Measurements from ENCODE around the gene MGLL. TPM values are rescaled to one million over a fixed set of nuclear protein-coding genes. Genes with fewer than 3 reads are reported as not detected.

MGLL gene
- polyA plus RNA-seq, 4 donors: 21.3 to 28.0 (median 26.9) TPM

DNA sequence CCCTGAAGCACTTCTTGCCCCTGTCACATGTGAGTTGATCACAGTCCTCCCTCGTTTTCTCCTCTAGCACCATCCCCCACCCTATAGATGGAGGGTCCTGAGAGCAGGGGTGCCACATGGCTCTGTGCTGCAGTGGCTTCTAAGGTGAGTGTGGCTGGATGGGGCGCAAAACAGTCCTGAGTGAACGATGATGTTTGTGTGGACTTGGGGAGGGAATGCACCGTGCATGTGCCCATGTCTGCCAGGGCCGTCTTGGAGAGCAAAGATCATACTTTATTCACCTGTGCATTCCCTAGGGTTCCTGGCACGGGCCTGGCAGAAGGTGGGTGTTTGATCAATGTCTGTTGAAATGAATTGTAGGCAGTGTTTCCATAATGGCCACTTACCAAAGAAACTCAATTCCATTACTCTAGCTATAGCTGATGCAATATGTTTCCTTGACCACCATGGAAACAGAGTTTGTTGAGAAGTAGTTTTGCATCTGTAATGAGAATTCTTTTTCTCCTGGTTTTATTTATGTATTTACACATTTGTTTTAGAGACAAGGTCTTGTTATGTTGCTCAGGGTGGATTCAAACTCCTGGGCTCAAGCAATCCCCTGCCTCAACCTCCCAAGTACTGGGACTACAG, 91.5 kb downstream of the MGLL start:
- DNase-seq (ENCODE audit: low read depth in 4 of 4, low spot score in 2 of 4): no peak

DNA sequence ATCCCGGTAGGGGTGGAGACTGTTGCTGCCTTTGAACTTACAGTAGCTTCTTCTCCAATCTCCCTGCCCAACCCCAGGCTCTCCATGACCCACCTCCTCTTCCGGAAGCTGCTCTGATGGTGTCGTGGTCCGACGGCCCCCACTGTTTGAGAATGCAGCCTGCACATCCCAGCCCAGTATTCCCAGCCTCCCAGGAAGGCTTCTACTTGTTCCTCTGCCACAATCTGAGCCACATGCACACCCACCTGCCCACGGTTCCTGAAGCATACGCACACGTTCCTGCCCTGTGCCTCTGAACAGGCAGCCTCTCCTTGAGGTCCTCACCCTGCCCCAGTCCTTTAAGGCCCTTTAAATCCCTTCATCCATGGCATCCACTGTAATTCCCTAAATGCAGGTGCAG, 92.1 kb downstream of the MGLL start:
- DNase-seq (ENCODE audit: low read depth in 4 of 4, low spot score in 2 of 4): no peak

DNA sequence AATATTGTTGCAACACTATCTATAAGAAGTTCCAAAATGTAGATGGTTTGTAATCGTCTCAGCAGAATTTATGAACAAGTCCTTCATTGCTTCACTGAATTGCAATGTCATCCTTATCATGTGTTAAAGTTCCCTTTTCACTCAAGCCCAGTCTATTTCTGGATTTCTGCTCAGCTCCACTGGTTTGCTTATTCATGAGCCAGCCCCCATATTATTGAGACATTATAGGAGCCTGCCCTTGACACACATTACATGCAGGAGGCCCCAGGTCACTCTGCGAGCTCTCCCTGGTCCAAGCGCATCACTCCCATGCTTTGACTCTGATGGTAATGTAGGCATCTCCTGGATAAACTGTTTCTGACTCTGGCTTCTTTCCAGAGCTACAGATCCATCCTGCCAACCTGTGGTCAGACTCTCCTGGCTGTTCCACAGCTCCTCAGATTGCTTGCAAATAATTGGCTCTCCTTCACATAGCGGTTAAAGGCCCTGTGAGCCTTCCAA, 92.7 kb downstream of the MGLL start:
- no peak for DNase-seq (ENCODE audit: low read depth in 4 of 4, low spot score in 2 of 4)

DNA sequence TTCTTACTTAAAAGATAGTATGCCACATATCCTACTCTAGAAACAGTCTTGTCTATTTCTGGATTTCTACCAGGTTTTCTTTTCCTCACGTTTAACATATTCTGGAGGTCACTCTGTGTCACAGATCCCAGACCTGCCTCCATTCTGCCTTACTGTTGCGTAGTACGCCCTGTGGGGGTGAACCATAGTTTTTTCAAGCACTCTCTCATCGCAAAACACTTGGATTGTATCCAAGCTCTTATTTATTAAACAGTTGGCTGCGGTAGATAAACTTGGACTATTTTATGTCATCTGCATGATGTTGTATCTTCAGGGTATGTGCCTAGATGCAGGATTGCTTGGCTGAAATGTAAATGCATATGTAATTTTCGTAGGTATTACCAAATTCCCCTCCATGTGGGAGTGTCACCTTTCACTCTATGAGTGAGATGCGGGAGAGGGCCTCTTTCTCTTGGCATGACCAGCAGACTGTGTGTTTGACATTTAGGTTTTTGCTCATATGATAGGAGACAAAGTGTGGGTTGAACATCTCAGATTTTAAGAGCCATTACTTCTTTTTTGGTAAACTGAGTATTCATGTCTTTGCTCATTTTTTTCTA, 93.8 kb downstream of the MGLL start:
- no peak for DNase-seq (ENCODE audit: low read depth in 4 of 4, low spot score in 2 of 4)

DNA sequence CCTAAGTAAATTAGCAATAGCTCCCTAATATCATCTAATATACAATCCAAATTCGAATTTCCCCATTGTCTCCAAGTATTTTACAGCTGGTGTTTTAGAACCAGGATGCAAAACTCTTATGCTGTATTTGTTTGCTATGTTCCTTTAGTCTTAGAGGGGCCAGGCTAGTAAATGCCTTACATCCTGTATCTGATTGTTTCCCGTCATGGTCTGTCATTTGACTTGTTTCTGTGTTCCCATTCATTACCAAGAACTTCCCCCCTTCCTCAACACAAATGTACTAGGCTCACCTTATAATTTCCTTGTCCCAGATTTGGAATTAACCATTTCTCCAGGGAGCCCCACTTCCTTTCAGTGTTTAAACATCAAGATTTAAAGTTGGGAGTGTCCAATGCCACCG, 95.4 kb downstream of the MGLL start:
- DNase-seq (ENCODE audit: low read depth in 4 of 4, low spot score in 2 of 4): no peak

DNA sequence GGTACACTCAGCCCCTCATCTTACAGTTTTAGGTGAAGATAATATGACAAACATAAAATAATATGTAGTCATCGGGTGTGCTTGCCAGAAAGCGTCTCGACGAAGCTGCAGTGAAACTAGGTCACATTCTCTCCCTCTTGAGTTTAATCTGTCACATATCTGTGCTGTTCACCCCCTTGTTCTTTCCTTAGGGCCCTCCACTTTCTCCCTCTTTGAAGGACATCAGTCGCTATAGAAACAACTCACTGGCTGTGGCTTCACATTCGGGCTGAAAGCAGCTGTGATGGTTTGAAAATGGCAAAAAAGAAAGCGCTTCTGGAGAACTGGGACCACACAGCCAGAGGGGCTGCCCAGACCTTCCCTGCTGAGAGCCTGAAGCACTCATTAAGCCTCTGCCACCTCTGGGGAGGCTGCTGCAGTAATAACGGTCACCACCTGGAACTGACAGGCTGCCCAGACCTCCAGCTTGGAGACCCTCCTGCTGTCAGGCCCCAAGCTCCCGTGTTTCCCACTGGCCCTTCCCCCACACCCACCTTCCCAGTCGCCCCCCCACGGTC, 99.2 kb downstream of the MGLL start:
- DNase-seq (ENCODE audit: low read depth in 4 of 4, low spot score in 2 of 4): no peak

DNA sequence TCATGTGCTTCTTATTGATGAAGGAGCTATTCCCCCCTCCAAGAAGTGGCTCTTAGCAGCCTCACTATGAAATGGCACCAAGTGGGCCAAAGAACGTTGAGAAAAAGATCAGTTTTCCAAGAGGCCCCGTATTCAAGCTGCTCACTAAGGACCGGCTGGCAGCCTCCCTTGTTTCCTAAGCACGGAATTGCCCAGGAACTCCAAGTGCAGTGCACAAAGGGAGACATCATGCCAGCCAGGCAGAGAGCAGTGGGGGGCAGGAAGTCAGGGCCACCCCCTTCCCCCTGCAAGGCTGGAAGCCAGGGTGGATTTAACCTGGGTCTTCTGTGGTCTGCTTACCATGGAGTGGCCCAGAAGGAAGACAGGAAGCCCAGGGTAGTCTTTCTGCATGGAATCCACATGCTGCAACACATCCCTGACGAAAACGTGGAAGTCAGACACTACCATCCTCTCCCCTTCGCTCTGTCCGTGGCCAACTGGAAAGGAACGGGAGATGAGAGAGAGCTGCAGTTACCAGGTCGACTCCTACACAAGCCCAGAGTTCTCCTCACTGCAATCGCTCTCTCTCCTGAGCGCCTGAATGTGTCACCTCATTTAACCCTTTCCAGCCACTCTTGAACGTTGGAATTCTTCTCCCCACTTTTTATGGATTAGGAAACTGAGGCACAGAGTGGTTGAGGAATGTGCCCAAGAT, 100.1 kb downstream of the MGLL start:
- DNase-seq (ENCODE audit: low read depth in 4 of 4, low spot score in 2 of 4): no peak

DNA sequence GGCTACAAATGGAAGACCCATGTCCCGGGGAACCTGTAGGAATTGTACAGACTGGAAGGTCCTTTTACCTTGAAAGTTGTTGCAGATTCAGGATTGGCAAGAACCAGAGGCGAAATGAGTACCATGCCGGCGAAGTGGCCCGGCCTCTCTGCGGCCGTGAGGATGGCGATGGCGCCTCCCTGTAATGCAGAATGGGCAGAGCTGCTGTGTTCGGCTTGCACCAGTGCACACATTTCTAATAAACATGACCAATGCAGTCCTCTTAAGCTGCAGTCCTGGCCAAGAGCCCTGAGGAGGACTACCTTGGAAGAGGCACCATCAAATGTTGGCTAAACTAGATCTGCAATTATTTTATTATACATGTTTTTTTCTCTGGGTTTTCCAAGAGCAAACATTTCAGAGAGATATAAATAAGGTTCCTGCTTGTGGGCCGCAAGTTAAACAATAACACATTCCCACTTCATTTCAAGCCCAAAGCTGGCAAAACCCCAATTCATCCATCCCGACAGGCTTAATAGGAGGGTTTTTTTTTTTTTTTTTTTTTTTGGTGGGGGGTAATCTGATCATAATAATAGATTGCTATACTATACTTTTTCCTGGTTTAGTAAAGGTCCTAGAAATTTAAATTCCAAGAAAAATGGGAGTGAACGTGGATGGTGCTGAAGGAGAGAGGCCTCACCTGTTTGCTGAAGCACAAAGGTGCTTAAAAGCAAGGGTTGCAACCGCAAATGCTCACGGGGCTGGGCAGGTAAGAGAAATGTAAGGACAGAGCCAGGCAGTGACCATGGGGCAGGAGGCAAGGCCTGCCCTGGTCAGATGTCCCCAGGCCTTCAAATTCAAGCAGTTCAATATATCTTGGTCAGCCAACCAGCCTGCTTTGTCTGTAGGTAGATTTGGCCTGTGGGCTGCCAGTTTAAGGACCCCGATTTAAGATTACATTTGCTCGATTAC, 101.1 kb downstream of the MGLL start:
- no peak for DNase-seq (ENCODE audit: low read depth in 4 of 4, low spot score in 2 of 4)

DNA sequence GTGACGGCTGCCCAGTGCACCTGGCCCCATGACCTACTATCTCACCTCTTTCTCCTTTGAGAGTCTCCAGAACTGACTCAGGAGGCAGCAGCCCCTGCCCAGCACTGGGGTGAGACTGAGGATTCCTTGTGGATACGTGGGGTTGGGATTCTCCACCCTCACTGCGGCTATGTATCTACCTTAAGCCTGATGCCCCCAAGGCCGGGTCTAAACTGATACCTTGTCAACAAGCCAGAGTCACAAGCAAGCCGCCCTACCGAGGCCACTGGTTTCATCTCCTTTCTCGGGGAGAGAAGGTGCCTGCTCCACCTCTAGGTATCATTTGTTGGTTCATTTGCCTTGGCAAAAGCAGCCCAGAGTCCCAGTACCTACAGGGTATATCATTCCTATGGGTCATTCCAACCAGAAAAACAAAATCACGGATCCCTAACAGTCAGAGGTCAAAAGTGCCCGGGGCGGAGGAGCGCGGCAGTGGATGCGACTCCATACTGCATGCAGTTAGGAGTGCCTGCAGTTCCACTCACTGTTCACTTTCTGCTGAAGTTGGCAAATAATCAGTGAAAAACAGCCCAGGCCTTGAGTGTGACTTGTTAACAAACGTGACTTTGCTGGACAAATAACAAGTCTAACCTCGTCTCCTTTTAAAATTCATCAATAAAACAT, 102.0 kb downstream of the MGLL start:
- DNase-seq (ENCODE audit: low read depth in 4 of 4, low spot score in 2 of 4): no peak

DNA sequence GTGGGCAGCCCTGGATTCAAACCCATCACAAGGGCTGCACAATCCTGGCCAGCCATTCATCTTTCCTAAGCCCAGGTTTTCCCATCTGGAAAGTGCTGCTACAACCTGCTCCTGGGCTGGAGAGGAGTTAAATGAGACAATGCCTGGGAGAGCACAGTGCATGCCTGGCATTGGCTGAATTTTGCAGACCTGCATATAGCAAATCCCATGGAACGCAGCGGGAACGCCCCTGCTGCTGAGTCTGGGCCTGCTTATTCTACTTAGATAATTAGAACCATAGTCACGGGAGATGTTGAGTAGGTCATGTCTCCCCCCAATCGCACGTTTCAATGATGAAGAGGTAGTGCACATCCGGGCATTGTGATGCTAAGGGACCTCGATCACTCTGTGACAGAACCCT, 102.9 kb downstream of the MGLL start:
- DNase-seq (ENCODE audit: low read depth in 4 of 4, low spot score in 2 of 4): no peak

DNA sequence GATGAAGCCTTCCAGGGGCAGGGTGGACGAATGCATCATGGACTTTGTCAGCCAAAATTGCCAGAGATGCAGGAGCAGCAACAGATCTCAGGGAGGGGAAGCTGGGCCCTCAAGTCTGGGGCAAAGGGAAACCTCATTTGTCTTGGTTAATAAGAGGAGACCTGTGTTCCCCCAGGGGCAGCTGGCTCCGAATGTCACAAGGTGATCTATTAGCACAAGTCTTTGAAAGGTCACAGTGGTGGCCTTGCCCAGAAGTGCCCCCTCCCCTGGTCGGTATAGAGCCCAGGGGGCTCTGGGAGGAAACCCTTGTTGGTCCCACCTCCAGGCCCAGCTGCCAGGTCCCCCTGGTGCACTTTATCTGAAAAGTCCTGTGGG, 103.4 kb downstream of the MGLL start:
- no peak for DNase-seq (ENCODE audit: low read depth in 4 of 4, low spot score in 2 of 4)

DNA sequence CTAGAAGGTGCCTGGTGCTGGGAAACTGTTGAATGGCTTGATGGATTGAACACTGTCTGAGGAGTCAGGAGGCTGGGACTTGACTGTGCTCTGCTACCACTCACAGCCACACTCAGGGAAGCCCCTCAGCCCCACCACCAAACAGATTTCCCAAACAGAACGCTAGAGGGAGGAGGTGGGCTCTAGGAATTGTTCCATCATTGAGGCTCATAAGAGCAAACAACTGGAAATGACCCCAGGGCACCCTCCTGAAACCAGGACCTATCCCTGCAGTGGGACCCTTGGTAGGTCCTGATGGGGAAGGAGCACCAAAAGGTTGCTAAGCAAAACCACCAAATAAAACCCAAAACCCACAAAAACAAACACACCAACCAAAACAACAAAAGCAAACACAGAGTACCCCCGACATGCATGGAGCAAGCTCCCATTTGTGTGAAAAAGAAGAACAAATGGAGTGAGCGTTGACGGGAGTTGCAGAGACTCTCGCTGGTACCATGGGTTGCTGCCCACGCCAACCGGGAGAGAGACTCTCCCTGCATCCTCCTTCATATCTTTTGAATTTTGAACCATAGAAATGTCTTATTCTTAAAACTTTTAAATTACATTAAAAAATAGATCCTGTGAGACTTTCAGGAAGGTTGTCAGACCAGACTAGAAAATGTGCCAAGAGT, 103.9 kb downstream of the MGLL start:
- no peak for DNase-seq (ENCODE audit: low read depth in 4 of 4, low spot score in 2 of 4)

DNA sequence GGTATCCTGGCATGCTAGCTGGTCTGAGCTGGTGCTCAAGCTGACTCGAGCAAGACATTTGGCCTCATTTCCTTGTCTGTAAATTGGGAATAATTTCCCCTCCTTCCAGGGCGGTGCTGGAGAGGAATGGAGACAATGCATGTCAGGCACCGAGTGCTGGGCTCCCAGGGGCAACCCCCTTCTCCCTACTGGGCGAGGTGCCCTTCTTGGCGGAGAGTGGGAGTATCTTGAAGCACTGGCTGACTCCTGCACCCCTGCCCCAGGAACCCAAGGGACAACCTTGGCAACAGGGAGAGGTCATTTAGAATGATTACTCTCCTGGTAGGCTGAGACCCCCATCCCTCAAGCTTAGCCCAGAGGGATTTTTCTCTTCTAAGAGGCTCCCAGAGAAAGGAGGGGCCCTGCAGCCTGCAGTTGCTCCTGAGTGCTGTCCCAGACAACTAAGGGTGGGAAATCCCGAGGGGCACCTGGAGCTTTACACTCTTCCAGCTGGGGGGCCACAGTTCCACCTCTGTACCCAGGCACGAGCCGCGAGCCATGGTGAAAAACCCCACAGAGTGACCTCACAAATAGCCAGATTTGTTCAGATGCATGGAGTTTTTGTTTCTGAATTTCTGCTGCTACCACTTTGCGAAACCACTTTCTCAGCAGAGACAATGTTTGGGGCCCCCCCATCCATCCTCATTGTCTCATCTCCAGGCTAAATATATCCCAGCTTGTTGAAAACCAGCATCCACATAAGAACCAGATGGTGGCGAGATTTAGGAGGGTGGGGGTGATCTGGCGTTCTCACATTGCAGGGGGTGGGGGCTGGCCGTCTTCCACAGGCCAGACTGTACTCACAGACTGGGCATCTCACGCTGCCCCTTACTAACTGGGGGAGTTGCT, 104.7 kb downstream of the MGLL start:
- no peak for DNase-seq (ENCODE audit: low read depth in 4 of 4, low spot score in 2 of 4)

DNA sequence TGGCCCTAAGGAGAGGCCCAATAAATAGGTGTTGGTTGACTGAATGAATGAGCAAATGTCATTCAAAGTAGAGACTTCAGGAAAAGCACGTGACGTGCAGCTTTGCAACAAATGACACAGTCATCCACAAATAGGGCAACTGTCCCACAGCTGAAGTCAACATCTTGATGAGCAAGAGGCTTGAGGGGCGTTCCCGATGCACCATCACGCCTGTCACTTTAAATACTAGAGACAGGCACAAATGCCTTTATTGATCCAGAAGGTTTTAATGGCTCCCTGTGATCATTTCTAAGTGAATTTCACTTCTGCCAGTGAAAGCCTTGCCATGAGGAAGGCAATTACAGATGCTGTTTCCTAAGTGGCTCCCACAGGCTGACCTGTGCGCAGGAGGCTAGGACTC, 105.9 kb downstream of the MGLL start:
- no peak for DNase-seq (ENCODE audit: low read depth in 4 of 4, low spot score in 2 of 4)

DNA sequence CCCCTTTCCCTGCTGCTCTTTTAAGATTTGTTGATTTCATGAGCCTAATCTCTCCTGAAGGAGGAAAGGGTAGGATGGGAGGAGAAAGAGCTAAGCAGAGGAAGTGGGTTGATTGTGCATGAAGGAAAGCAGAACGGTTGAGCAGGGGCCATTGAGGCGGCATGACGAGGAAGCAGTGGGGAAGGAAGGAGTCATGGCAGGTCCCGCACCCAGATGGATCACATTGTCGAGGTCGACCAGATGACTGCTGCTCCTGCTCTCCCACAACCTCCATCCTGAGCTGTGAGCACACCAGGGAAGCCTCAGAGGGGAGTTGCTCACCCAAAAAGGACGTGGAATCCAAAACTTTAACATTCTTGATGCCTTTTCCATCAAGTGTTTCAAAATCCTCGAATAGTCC, 106.8 kb downstream of the MGLL start:
- no peak for DNase-seq (ENCODE audit: low read depth in 4 of 4, low spot score in 2 of 4)

DNA sequence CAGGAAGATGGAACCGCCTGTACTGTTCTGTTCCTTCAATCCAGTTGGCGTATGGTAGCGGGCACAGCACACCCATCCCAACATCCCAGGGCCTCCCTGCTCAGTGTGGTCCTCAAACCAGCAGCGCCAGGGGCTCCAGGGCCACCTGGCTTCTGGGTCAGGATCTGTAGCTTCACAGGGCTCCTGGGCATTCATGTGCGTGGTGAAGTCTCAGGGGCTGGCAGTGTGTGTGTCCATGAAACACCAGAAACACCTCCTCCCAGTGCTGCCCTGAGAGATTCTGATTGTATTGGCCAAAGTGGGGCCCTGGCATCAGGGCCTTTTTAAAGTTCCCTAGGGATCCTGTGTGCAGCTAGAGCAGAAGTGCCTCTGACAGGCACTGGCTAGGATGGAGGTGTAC, 107.4 kb downstream of the MGLL start:
- DNase-seq (ENCODE audit: low read depth in 4 of 4, low spot score in 2 of 4): no peak

DNA sequence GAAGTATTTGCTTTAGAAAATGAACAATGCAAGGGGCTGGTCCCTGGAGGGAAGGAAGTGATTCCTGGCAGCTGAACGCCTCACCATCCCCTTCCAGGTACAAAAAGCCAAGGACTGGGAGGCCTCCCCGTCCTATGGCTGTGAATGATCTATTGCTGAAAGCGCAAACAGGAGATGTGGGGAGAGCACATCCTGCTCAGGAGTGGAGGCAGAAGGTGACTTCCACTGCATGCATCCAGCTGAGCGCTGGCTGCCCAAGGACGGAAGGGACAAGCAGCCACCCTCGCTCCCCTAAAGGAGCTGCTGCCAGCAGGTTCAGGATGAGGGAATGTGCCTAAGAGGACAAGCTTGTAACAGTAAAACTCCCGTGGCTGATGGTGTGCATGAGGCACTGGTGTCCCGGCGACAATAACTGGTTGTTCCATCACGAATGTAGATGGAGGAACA, 108.2 kb downstream of the MGLL start:
- no peak for DNase-seq (ENCODE audit: low read depth in 4 of 4, low spot score in 2 of 4)
